ENCODE data around the gene NOP10. TPM values are rescaled to one million over a fixed set of nuclear protein-coding genes. Genes with fewer than 3 reads are reported as not detected.
A peak's percentile ranks its signal among the peaks of the same experiment; 100 is the strongest.
"Not testable (repeated sequence)": the region's sequence is repeated elsewhere in the genome, so short reads cannot be mapped to it uniquely, and the experiment has no call there.

The NOP10 gene
- total RNA-seq, 1 experiment from 2014 or later = 530 TPM

DNA sequence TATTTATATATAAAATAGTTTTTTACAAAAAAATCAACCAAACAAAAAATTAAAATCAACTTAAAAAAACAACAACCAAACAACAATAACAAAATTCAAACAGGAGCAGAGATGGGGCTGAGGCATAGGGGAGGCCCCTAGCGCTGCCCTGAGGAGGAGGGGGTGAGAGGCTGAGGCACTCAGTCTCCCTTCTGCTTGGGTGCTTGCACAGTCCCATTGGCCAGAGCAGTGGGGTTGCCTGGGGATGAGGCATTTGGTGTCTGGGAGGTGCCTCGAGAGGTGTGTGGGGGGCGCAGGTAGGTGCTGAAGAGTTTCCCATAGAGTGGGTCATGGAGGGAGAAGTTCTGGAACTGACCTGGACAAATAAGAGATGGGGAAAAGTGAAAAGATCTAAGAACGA is 16.0 kb upstream of the NOP10 start:
- DNase-seq (ENCODE audit: low read depth) = no peak

DNA sequence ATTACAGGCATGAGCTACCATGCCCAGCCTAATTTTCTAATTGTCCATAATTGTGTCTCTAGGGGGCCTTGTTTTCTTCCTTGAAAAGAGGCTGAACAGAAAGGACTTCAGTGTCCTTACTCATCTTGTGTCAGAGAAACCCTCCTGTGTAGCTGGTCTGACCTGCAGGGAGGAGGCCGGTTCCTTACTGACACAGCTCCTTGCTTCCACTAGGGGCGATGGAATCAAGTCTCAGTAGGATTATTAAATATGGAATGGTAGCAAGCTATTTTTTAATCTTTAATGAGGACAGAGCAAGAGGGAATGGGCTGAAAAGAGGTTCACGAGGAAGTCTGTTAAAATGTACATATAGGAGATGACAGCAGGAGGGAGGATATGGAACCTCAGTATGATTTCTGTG is 15.4 kb upstream of the NOP10 start:
- DNase-seq (ENCODE audit: low read depth) = no peak

DNA sequence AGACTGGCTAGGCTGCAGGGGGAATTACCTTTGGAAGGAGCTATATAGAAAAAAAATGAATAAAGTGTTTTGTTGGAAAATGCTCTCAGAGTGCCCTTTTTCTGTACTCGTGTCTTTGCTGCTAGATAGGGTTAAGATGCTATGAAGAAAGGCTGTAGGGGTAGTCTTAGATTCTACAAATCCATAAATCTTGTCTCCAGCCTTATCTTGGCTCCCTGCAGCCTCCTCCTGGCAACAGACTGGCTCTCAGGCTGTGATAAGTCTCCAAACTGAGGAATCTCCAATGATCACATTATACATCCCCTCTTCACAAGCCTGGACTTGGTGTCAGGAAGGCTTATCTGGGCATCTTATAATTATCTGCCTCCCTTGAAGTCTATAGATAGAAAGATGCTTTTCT is 14.7 kb upstream of the NOP10 start:
- no peak for DNase-seq (ENCODE audit: low read depth)

DNA sequence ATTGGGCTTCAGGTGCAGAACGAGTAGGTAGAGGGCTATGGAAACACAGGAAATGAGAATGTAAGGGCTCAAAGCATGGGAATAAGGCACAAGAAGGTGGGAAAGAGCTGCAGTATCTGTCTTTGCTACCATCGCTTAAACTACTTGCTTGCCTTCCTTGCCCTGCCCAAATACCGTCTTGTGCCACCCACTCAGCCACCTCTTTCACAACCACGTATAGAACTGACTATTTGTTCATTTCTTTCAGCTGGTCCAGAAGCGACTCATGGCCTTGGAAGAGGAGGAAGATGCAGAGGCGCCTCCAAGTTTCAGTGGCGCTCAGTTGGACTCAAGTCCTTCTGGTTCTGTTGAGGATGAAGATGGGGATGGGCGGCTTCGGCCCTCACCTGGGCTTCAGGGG is 12.3 kb upstream of the NOP10 start:
- no peak for DNase-seq (ENCODE audit: low read depth)

DNA sequence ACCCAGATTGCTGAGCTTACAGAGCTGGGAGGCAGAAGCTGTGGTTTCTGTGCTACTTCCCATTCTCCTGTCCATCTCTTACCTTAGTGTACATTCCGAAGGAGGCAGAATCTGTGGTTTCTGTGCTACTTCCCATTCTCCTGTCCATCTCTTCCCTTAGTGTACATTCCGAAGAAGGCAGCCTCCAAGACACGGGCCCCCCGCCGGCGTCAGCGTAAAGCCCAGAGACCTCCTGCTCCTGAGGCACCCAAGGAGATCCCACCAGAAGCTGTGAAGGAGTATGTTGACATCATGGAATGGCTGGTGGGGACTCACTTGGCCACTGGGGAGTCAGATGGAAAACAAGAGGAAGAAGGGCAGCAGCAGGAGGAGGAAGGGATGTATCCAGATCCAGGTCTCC is 11.3 kb upstream of the NOP10 start:
- DNase-seq (ENCODE audit: low read depth) = no peak

DNA sequence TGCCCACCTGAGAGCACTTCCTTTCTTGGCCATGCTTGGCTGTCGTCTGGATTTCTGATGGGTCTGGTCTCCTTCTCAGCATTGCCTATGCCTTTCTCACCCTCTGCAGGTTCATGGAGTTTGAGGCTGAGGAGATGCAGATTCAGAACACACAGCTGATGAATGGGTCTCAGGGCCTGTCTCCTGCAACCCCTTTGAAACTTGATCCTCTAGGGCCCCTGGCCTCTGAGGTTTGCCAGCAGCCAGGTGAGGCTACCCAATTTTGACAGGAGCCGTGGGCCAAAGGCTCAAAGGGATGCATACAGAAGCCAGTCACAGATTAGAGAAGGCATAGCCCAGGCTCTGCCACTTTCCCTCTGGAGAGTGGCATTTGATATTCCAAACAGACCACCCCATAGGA is 10.7 kb upstream of the NOP10 start:
- no peak for DNase-seq (ENCODE audit: low read depth)

DNA sequence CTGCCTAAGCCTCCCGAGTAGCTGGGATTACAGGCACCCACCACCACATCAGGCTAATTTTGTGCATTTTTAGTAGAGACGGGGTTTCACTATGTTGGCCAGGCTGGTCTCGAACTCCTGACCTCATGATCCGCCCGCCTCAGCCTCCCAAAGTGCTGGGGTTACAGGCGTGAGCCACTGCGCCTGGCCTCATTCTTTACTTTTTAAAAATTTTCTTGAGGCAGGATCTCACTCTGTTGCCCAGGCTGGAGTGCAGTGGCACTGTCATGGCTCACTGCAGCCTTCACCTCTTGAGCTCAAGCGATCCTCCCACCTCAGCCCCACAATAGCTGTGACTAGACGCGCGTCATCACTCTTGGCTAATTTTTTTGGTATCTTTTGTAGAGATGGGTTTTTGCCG is 10.1 kb upstream of the NOP10 start:
- not testable (repeated sequence) for DNase-seq (ENCODE audit: low read depth)

DNA sequence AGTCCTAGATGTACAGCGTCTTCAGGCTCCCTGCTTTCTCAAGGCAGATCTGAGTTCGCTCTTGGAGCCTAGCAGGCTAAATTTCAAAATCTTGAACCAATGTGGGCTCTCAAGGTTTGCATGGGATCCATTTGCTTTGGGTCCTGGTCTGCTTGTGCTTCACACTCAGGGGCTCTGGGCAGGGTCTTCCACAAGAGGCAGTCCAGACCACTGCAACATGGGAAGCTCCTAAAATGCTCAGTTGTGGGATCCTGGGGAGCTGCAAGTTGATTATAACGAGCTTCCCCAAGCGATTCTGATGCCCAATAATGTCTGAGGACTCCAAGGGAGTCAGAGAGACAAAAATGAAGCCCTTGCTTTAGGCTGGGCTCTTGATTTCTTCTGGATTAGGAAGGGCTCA is 6.8 kb upstream of the NOP10 start:
- DNase-seq (ENCODE audit: low read depth) = no peak

DNA sequence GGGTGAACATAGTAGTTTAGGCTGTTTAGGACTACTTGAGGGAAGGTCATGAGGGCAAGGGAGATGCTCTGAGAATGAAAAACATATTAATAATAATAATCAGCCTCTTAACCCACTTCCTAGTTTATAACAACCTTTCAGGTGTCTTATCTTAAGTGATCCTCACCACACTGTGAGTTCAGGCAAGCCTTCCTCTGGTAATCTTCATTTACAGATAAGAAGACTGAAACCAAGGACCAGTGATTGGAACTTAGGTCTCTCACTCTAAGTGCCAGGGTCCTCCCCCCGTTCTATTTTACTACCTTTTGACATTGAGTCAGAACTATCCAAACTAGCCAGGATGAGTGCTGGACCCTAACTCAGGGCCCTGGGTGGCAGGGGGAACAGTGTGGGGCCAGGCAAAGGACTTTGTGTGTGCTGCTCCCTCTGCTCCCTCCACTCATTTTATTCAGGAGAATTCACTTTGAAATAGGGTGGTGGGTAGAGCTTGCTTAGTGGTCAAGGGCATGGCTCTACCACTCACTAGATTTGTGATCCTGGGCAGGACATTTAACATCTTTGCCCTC is 5.9 kb upstream of the NOP10 start:
- DNase-seq (ENCODE audit: low read depth) = no peak

DNA sequence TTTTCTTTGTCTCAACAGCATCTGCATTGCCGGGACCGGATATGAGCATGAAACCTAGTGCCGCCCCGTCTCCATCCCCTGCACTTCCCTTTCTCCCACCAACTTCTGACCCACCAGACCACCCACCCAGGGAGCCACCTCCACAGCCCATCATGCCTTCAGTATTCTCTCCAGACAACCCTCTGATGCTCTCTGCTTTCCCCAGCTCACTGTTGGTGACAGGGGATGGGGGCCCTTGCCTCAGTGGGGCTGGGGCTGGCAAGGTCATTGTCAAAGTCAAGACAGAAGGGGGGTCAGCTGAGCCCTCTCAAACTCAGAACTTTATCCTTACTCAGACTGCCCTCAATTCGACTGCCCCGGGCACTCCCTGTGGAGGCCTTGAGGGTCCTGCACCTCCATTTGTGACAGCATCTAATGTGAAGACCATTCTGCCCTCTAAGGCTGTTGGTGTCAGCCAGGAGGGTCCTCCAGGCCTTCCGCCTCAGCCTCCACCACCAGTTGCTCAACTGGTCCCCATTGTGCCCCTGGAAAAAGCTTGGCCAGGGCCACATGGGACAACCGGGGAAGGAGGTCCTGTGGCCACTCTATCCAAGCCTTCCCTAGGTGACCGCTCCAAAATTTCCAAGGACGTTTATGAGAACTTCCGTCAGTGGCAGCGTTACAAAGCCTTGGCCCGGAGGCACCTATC is 5.2 kb upstream of the NOP10 start:
- no peak for DNase-seq (ENCODE audit: low read depth)

- DNase-seq (ENCODE audit: low read depth) = not testable (repeated sequence)
Observed at GRCh38 chr15:34342213-34342736, 661 bp downstream of the NOP10 start.

DNA sequence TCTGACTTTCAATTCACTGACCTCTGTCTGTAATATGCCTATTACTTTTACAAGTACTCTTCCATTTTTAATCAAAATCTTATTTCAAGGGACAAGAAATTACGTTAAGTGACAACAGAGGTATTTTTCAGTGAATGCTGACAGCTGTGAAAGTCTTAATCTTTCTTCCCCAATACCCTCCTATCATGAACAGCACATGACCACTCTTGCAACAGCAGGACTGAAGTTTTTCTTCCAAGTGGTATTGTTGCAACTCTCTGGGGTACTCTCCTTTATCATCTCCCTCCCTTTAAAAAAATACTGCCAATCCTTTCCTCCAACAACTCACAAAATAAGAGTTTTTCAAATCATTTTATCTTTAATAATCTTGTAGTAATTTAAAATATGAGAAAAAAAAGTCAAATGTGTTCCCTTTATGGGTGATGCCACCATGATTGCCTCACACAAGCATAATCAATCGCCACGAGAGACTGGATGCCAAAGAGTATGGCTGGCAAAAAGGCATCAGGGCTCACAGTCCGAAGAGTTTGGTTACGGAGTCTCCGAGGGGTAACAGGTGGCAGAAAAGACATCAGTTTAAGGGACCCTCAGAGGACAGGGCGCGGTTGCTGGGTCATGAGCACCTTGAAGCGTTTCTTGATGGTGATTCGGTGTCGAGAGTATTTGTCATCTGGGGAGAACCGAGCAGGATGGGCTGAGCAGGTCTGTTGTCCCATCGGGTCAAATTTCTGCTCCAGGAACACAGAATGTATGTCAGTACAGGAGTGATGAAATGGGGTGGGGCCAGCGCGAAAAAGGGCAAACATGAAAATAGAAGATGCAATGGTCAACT is 1.3 kb downstream of the NOP10 start:
- no peak for DNase-seq (ENCODE audit: low read depth)

GRCh38 chr15:34339946-34340345 is 3.0 kb downstream of the NOP10 start:
- no peak for DNase-seq (ENCODE audit: low read depth)

- DNase-seq (ENCODE audit: low read depth) = no peak
Observed at GRCh38 chr15:34338347-34338746, 4.6 kb downstream of the NOP10 start.

- DNase-seq (ENCODE audit: low read depth) = peak; percentile 92
Observed at GRCh38 chr15:34337557-34338306, 5.2 kb downstream of the NOP10 start, which contains the start of gene SLC12A6. Gene SLC12A6, minus strand, starts transcription at chr15:34337781. Its CDS starts 1,101 bp downstream, at chr15:34336680.

- DNase-seq (ENCODE audit: low read depth) = no peak
Observed at GRCh38 chr15:34336991-34337556, 5.9 kb downstream of the NOP10 start.

GRCh38 chr15:34336231-34336990 is 6.5 kb downstream of the NOP10 start:
- DNase-seq (ENCODE audit: low read depth) = no peak

DNA sequence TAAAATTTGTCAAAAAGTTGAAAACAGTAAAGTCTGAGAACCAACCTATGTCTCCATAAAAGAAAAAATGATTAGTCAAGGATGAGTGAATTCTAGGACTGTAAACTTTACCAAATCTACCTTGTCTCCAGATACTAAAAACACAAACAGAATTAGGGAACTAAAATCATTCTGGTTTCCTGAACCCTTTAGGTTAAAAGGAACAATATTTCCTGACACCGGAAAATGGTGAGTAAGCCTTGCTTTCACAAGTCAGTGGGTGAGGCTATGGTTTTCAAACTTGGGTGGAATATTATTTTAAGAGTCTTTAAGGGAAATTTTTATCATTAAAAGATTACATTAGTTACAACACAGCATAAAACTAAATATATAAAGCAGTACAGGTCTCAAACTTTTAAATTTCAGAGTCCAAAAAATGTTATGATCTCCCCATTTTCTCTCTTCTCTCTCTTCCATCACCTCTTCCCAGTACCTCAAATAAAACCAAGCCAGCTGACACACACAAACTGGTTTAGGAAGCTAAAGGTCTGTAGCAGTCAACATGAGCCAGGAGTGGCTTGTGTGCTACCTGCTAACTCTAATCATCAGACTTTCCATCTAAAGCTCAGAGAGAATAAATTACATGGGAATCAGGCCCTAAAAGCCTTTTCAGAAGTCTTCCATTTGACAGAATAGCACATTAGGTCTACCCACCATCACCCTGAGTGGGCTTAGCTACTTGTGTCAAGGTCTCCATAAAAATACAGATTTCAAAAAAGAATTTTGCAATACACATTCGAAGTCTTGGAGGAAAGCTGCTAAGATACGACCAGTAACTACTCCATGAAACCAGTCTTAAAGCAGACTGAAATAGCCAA is 7.5 kb downstream of the NOP10 start:
- no peak for DNase-seq (ENCODE audit: low read depth)

- no peak for DNase-seq (ENCODE audit: low read depth)
Observed at GRCh38 chr15:34334672-34335071, 8.3 kb downstream of the NOP10 start.

All from RPMI7951 (cell line).